ENCODE data around the gene UPK3BL2.
"Not testable (repeated sequence)": the region's sequence is repeated elsewhere in the genome, so short reads cannot be mapped to it uniquely, and the experiment has no call there.

Gene UPK3BL2

GRCh38 chr7:102527822-102528793 is 15.4 kb downstream of the UPK3BL2 start:
- DNase-seq, result not testable (repeated sequence)

DNA sequence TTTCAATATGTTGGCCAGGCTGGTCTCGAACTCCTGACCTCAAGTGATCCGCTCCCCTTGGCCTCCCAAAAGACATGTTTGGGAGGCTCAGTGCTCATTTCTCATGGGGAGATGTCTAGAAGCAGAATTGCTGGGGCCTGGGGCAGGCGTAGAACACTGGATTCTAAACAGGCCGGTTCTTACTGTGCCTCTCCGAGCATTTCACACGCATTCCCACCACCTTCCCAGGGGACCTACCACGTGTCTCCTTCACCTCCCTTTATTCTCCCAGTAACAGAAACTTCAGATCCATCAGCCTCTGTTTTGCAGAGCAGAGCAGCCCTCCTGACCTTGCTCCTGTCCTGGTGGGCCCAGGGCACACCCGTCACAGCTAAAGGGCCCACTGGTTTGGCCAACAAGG is 16.3 kb downstream of the UPK3BL2 start:
- not testable (repeated sequence) for DNase-seq

GRCh38 chr7:102524803-102525202 is 18.7 kb downstream of the UPK3BL2 start:
- not testable (repeated sequence) for DNase-seq

GRCh38 chr7:102520797-102521196 is 22.7 kb downstream of the UPK3BL2 start:
- DNase-seq, result not testable (repeated sequence)

GRCh38 chr7:102517550-102518147 is 25.8 kb downstream of the UPK3BL2 start, which contains the start of gene RASA4B:
TSS of gene RASA4B (minus strand) at chr7:102517777. CDS start at chr7:102517710, 67 bp downstream.
- DNase-seq, result not testable (repeated sequence)

GRCh38 chr7:102516951-102517350 is 26.5 kb downstream of the UPK3BL2 start:
- not testable (repeated sequence) for DNase-seq

- not testable (repeated sequence) for DNase-seq
Measured at GRCh38 chr7:102515889-102516288, 27.6 kb downstream of the UPK3BL2 start.

DNA sequence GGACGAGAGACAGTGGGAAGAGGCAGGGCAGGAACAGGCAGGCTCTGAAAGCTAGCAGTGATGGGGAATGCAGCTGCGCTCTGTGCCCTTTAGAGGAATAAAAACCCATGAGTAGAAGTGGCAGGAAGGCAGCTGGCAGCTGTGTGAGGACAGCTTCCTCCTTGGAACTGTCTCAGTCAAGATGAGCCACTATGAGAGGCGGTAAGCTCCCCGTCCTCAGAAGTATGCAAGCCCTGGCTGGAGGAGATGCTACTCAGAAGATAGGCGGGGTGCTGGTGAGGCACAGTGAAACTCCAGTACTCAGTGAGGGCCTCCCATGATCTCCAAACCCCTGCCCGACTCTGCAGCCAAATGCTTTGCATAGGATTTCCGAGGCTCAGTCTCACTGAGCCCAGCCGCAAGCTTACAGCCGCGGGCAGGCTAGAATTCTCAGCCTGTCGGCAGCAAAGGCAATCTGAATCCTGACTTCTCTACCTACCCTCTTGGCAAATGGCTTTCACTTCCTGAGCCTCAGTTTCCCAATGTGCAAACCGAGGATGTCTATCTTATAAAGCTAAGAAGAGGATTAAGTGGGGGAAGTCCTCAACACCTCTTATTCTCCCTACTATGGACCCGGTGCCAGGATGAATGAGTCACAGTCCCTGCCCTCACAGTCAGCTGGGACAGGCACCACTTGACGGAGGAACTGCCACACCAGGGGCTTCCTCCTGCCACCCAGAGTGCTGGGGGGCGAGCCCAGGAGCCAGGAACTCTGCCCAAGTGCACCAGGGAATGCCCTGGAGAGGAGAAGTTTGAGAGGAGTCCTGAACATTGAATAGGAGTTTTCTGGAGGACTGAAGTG is 28.4 kb downstream of the UPK3BL2 start:
- not testable (repeated sequence) for DNase-seq

DNA sequence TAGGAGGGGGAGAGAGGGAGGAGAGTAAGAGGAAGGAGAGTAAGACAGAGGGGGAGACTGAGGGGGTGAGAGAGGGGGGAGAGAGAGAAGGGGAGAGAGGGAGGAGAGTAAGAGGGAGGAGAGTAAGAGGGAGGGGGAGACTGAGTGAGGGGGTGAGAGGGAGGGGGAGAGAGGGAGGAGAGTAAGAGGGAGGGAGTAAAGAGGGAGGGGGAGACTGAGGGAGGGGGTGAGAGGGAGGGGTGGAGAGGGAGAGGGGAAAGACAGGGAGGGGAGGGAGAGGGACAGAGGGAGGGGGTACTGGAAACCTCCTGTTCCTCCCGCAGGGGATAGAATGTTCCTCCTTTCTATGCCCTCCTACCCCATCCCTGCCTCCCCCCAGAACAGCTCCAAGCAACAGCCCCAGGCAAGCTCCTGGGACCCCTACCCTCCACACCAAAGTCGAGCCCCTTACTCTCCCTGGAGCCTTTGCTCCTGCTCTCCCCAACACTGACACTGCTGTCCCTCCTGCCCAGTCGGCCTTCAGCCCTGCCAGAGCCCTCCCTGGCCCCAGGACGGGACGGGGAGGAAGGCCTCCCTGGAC is 30.8 kb downstream of the UPK3BL2 start:
- DNase-seq, result not testable (repeated sequence)

GRCh38 chr7:102511860-102512522 is 31.5 kb downstream of the UPK3BL2 start:
- not testable (repeated sequence) for DNase-seq

GRCh38 chr7:102510575-102510974 is 32.9 kb downstream of the UPK3BL2 start:
- not testable (repeated sequence) for DNase-seq

- DNase-seq, result not testable (repeated sequence)
Measured at GRCh38 chr7:102507410-102508088, 35.9 kb downstream of the UPK3BL2 start.

DNA sequence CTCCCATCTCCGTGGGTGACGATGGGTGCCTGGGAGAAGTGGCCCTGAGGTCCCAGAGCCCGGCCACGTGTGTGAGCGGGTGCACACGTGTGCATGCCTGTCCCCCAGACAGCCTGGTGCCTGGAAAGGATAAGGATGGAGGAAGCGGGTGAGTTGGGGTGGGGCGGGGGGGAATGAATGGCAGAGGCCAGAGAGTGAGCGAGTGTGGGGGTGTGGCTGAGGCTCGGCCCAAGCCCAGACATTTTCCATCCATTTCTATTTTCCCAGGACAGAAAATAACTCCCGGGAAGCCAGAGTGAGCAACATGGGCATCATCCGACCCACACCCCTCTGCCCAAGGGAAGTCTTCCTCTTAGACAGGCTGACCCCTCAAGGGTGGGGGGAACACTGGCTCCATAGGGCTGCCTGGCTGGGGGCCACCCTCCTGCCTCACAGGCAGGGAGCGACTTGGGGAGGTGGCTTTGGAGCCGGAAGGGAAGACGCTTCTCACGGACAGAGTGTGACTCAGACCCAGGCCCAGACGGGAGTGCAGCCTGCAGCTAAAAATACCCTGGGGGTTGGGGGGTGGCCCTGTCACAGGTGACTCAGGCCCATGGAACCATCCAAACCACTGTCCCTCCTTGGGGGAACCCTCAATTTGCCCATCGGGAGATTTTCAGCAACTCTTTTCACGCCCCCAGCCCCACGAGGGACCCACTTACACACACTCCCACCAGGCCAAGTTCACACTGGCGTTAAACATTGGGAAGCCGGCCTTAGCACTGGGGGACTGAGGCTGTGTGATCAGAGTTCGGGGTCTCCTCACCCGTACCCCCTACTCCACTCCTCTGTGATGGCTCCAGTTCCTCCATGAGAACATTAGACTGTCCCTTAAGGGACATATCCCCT is 38.0 kb downstream of the UPK3BL2 start:
- DNase-seq, result not testable (repeated sequence)

DNA sequence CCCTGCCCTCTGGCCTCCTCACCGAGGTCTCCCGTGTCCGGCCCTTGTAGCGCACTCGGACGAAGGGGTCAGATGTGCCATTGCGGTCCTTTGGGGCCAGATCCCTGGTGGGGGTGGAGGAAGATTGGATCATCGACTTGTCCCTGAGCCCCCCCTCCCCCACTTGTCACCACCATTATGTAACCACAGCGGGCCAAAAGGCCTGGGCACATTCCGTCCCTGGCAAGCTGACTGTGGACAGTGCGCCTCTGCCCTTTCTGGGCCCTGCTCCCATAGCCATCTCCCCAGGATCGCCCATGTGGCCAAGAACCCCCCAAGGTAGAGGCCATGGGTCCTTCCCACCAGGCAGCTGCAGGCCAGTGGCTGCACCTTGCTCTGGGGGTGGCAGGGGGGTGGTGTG is 40.4 kb downstream of the UPK3BL2 start:
- DNase-seq, result not testable (repeated sequence)

- not testable (repeated sequence) for DNase-seq
Measured at GRCh38 chr7:102498321-102498720, 45.2 kb downstream of the UPK3BL2 start.

DNA sequence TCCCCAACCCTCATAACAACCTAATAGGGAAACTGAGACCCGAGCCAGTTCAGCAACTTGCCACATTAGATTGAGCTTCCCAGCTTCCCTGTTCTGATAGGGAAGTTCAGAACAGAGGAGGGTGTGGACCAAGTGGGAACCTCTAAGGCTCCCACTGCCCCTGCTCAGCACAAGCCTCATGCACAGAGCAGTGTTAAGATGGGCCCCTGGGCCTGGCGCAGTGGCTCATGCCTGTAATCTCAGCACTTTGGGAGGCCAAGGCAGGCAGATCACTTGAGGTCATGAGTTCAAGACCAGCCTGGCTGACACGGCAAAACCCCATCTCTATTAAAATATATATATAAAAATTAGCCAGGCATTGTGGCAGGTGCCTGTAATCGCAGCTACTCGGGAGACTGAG is 46.2 kb downstream of the UPK3BL2 start:
- not testable (repeated sequence) for DNase-seq

- not testable (repeated sequence) for DNase-seq
Measured at GRCh38 chr7:102496861-102497260, 46.6 kb downstream of the UPK3BL2 start.

DNA sequence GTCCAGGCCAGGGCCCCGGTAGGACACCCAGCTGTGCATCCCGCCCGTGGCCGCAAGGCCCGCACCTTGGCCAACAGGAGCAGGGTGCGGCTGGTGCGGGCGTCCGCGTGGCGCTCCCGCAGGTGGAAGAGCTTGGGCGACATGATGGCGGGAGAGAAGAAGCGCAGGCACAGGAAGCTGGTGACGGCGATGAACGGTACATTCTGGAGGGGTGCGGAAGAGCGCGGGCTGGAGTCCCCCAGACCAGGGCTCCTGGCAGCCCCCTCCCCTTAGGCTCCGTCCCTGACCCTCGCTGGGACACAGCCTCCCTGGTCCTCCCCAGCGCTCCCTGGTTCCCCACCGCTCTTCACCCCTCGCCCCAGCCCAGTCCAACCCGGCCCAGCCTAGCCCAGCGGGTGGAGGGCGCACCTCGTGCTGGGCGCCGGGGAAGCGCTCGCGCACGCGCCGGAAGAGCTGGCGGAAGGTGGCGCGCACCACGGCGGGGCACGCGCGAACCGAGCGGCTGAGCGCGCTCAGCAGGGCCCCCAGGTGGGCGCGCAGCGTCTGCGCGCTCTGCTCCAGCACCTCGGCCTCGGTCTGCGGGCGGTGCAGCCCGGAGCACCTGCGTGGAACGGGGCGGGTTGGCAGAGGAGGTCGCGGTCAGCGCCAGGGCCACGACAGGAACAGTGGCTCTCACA is 48.9 kb downstream of the UPK3BL2 start:
- not testable (repeated sequence) for DNase-seq

DNA sequence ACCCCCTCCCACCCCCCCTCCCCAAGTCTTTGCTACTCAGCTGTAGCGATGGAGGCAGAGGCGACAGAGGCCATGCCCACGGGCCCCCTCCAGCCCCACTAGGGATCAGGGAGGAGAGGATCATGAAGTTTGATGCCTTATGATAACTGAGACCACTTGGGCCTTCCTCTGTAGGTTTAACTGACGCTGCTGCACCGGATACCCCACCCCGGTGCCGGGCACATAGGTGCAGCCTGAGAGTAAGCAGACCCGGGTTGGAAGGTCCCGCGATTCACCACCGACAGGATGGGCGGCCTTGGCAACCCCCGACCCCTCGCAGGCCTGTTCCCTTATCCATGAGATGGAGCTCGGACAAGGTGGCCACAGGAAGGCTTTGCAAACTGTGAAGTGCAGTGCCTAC is 49.5 kb downstream of the UPK3BL2 start:
- not testable (repeated sequence) for DNase-seq
